ENCODE data around the gene TNIP1. TPM values are rescaled to one million over a fixed set of nuclear protein-coding genes. Genes with fewer than 3 reads are reported as not detected.

Gene TNIP1
- total RNA-seq, 1 experiment from 2014 or later, result 106 TPM

- no peaks in the 10 kb centered on the region for H3K27me3 ChIP-seq (ENCODE audit: low read length)
- no peak for DNase-seq
- H3K9ac ChIP-seq (ENCODE audit: low read length), result no peak overlapping the region
- no peaks in the 10 kb centered on the region for H3K4me1 ChIP-seq (ENCODE audit: low read length)
- H3K36me3 ChIP-seq (ENCODE audit: insufficient read depth, low read length), result peaks cover 22% of the 10 kb centered on the region
- no peaks in the 10 kb centered on the region for H3K9me3 ChIP-seq (ENCODE audit: low read length)
- no peaks in the 10 kb centered on the region; the same call in 1 of the 2 replicates for H4K20me1 ChIP-seq (ENCODE audit: insufficient read depth, low read depth, low read length)
- H3K79me2 ChIP-seq (ENCODE audit: low read length), result no peaks in the 10 kb centered on the region
- H2AFZ ChIP-seq (ENCODE audit: low read length), result no peak overlapping the region
- no peak overlapping the region for H3K27ac ChIP-seq (ENCODE audit: low read length)
- H3K4me3 ChIP-seq (ENCODE audit: low read length), result no peak overlapping the region
- H3K4me2 ChIP-seq (ENCODE audit: low read depth, low read length, poor library complexity, severe bottlenecking), result no peak overlapping the region
- H3K9me2 ChIP-seq (replicated peaks; ENCODE audit: insufficient read depth, low read length), result no peaks in the 10 kb centered on the region
Observed at GRCh38 chr5:151027961-151028479, 52.8 kb downstream of the TNIP1 start.

GRCh38 chr5:151026679-151027078 is 54.2 kb downstream of the TNIP1 start:
- no peaks in the 10 kb centered on the region; the same call in 1 of the 2 replicates for H4K20me1 ChIP-seq (ENCODE audit: insufficient read depth, low read depth, low read length)
- DNase-seq, result no peak
- H3K4me1 ChIP-seq (ENCODE audit: low read length), result no peaks in the 10 kb centered on the region
- H3K9ac ChIP-seq (ENCODE audit: low read length), result no peak overlapping the region
- no peak overlapping the region for H2AFZ ChIP-seq (ENCODE audit: low read length)
- peaks cover 16% of the 10 kb centered on the region for H3K36me3 ChIP-seq (ENCODE audit: insufficient read depth, low read length)
- no peaks in the 10 kb centered on the region for H3K9me3 ChIP-seq (ENCODE audit: low read length)
- no peak overlapping the region for H3K4me3 ChIP-seq (ENCODE audit: low read length)
- no peaks in the 10 kb centered on the region for H3K27me3 ChIP-seq (ENCODE audit: low read length)
- H3K4me2 ChIP-seq (ENCODE audit: low read depth, low read length, poor library complexity, severe bottlenecking), result no peak overlapping the region
- H3K79me2 ChIP-seq (ENCODE audit: low read length), result no peaks in the 10 kb centered on the region
- H3K27ac ChIP-seq (ENCODE audit: low read length), result no peak overlapping the region
- no peaks in the 10 kb centered on the region for H3K9me2 ChIP-seq (replicated peaks; ENCODE audit: insufficient read depth, low read length)

- Histone ChIP-seq H3K4me1 (ENCODE audit: low read length) (no peaks in the 10 kb centered on the region), H3K27ac (ENCODE audit: low read length) (no peak overlapping the region), H3K9ac (ENCODE audit: low read length) (no peak overlapping the region), H3K9me3 (ENCODE audit: low read length) (no peaks in the 10 kb centered on the region), H3K9me2 (replicated peaks; ENCODE audit: insufficient read depth, low read length) (no peaks in the 10 kb centered on the region), H3K79me2 (ENCODE audit: low read length) (no peaks in the 10 kb centered on the region), H3K4me2 (ENCODE audit: low read depth, low read length, poor library complexity, severe bottlenecking) (no peak overlapping the region), H3K27me3 (ENCODE audit: low read length) (no peaks in the 10 kb centered on the region), H3K36me3 (ENCODE audit: insufficient read depth, low read length) (peaks cover 16% of the 10 kb centered on the region), H2AFZ (ENCODE audit: low read length) (no peak overlapping the region), H3K4me3 (ENCODE audit: low read length) (no peak overlapping the region), H4K20me1 (ENCODE audit: insufficient read depth, low read depth, low read length) (no peaks in the 10 kb centered on the region; the same call in 1 of the 2 replicates)
- DNase-seq, result no peak
Observed at GRCh38 chr5:151026088-151026487, 54.7 kb downstream of the TNIP1 start.

GRCh38 chr5:151025250-151025606 is 55.6 kb downstream of the TNIP1 start:
- no peak for DNase-seq
- Histone ChIP-seq H4K20me1 (ENCODE audit: insufficient read depth, low read depth, low read length) (no peaks in the 10 kb centered on the region; the same call in 1 of the 2 replicates), H3K4me2 (ENCODE audit: low read depth, low read length, poor library complexity, severe bottlenecking) (no peak overlapping the region), H3K79me2 (ENCODE audit: low read length) (no peaks in the 10 kb centered on the region), H3K4me3 (ENCODE audit: low read length) (no peak overlapping the region), H3K4me1 (ENCODE audit: low read length) (no peaks in the 10 kb centered on the region), H3K27ac (ENCODE audit: low read length) (no peak overlapping the region), H2AFZ (ENCODE audit: low read length) (no peak overlapping the region), H3K9me2 (replicated peaks; ENCODE audit: insufficient read depth, low read length) (no peaks in the 10 kb centered on the region), H3K27me3 (ENCODE audit: low read length) (no peaks in the 10 kb centered on the region), H3K36me3 (ENCODE audit: insufficient read depth, low read length) (peaks cover 16% of the 10 kb centered on the region), H3K9ac (ENCODE audit: low read length) (no peak overlapping the region), H3K9me3 (ENCODE audit: low read length) (no peaks in the 10 kb centered on the region)

- Histone ChIP-seq H3K27me3 (ENCODE audit: low read length) (no peaks in the 10 kb centered on the region), H3K27ac (ENCODE audit: low read length) (no peak overlapping the region), H3K79me2 (ENCODE audit: low read length) (no peaks in the 10 kb centered on the region), H3K9ac (ENCODE audit: low read length) (no peak overlapping the region), H3K4me1 (ENCODE audit: low read length) (no peaks in the 10 kb centered on the region), H3K4me2 (ENCODE audit: low read depth, low read length, poor library complexity, severe bottlenecking) (no peak overlapping the region), H3K36me3 (ENCODE audit: insufficient read depth, low read length) (peaks cover 12% of the 10 kb centered on the region), H3K4me3 (ENCODE audit: low read length) (no peak overlapping the region), H3K9me2 (replicated peaks; ENCODE audit: insufficient read depth, low read length) (no peaks in the 10 kb centered on the region), H4K20me1 (ENCODE audit: insufficient read depth, low read depth, low read length) (no peaks in the 10 kb centered on the region; the same call in 1 of the 2 replicates), H3K9me3 (ENCODE audit: low read length) (no peaks in the 10 kb centered on the region), H2AFZ (ENCODE audit: low read length) (no peak overlapping the region)
- DNase-seq, result no peak
Observed at GRCh38 chr5:151024440-151025249, 56.2 kb downstream of the TNIP1 start.

DNA sequence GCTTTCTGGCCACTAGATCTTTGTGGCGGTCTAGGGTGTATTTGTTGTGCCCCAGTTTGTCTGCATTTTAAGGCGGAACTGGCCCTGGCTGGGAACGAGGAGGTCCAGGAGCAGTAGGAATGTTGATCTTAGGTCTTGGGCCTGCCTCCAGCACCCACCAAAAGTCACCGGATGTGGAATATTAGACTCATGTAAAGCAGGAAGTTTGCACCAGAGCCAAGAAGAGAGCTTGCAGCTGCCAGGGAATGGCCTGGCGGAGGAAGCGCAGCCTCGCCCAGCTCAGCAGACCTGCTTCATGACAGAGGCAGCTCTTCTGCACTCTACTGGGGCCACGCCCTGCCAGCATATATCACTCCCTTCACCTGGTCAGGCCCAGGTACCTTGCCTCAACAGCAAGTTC is 57.2 kb downstream of the TNIP1 start:
- Histone ChIP-seq H3K27ac (ENCODE audit: low read length) (no peak overlapping the region), H3K36me3 (ENCODE audit: insufficient read depth, low read length) (peaks cover 6% of the 10 kb centered on the region; the same call in 1 of the 2 replicates), H3K4me2 (ENCODE audit: low read depth, low read length, poor library complexity, severe bottlenecking) (no peak overlapping the region), H3K27me3 (ENCODE audit: low read length) (no peaks in the 10 kb centered on the region), H3K4me1 (ENCODE audit: low read length) (no peaks in the 10 kb centered on the region), H3K4me3 (ENCODE audit: low read length) (no peak overlapping the region), H3K9me3 (ENCODE audit: low read length) (no peaks in the 10 kb centered on the region), H3K79me2 (ENCODE audit: low read length) (no peaks in the 10 kb centered on the region), H4K20me1 (ENCODE audit: insufficient read depth, low read depth, low read length) (no peaks in the 10 kb centered on the region; the same call in 1 of the 2 replicates), H2AFZ (ENCODE audit: low read length) (no peak overlapping the region), H3K9me2 (replicated peaks; ENCODE audit: insufficient read depth, low read length) (no peaks in the 10 kb centered on the region), H3K9ac (ENCODE audit: low read length) (no peak overlapping the region)
- DNase-seq, result no peak

DNA sequence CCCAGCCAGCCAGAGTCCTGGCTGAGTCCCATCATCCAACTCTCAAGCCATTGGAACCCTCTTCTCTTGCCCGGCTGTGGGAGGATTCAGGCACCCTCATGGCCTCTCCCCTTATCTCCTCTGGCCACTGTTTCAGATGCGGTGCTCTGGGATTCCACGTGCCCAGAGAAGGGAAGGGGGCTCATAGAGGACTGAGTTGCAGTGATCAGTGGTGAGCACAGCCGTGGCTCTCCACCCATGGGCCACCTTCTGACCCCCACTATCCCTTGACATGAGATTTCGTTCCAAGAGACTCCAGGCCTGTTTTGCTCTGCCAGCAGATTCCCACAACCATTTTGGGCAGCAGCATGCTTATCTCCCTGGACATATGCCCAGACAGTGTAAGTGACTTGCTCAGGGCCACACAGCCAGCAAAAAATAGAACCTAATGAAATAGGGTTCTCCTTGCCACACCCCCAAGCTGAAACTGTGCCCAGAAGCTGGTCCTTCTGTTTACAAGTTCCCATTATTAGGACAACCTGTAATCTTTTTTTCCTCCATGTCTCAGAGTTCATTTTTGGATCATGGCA is 57.7 kb downstream of the TNIP1 start:
- Histone ChIP-seq H3K79me2 (ENCODE audit: low read length) (no peaks in the 10 kb centered on the region), H3K9me2 (replicated peaks; ENCODE audit: insufficient read depth, low read length) (no peaks in the 10 kb centered on the region), H3K4me3 (ENCODE audit: low read length) (no peak overlapping the region), H3K9me3 (ENCODE audit: low read length) (no peaks in the 10 kb centered on the region), H3K36me3 (ENCODE audit: insufficient read depth, low read length) (peaks cover 1% of the 10 kb centered on the region; the same call in 1 of the 2 replicates), H2AFZ (ENCODE audit: low read length) (no peak overlapping the region), H3K4me1 (ENCODE audit: low read length) (no peaks in the 10 kb centered on the region), H3K9ac (ENCODE audit: low read length) (no peak overlapping the region), H4K20me1 (ENCODE audit: insufficient read depth, low read depth, low read length) (no peaks in the 10 kb centered on the region; the same call in 1 of the 2 replicates), H3K27ac (ENCODE audit: low read length) (no peak overlapping the region), H3K27me3 (ENCODE audit: low read length) (no peaks in the 10 kb centered on the region), H3K4me2 (ENCODE audit: low read depth, low read length, poor library complexity, severe bottlenecking) (no peak overlapping the region)
- DNase-seq, result no peak

DNA sequence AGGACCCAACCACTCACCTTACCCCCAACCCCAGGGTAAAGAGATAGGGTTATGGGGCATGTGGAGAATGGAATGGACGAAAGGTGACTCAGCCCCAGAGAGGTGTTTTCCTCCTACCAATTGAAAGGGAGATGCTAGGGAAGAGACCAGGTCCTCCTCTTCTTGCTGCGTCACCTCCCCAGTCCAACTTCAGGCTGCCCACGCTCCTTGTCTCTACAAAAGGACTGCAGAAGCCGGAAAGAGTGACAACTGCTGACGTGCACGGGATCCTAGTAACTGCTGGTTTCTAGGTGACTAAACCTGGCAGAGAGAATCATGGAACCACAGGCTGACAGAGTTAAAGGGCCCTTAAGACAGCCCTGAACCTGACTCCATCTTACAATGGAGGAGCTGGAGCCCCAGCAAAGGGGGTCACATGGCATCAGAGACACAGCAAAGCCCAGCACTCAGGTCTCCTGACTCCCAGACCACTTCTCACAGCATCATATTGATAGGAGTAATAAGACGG is 58.3 kb downstream of the TNIP1 start:
- Histone ChIP-seq H3K4me1 (ENCODE audit: low read length) (no peaks in the 10 kb centered on the region), H3K79me2 (ENCODE audit: low read length) (no peaks in the 10 kb centered on the region), H3K9ac (ENCODE audit: low read length) (no peak overlapping the region), H3K9me2 (replicated peaks; ENCODE audit: insufficient read depth, low read length) (no peaks in the 10 kb centered on the region), H3K27me3 (ENCODE audit: low read length) (no peaks in the 10 kb centered on the region), H4K20me1 (ENCODE audit: insufficient read depth, low read depth, low read length) (no peaks in the 10 kb centered on the region; the same call in 1 of the 2 replicates), H3K27ac (ENCODE audit: low read length) (no peak overlapping the region), H3K4me2 (ENCODE audit: low read depth, low read length, poor library complexity, severe bottlenecking) (no peak overlapping the region), H3K36me3 (ENCODE audit: insufficient read depth, low read length) (no peaks in the 10 kb centered on the region; the same call in 1 of the 2 replicates), H3K4me3 (ENCODE audit: low read length) (no peak overlapping the region), H3K9me3 (ENCODE audit: low read length) (no peaks in the 10 kb centered on the region), H2AFZ (ENCODE audit: low read length) (no peak overlapping the region)
- no peak for DNase-seq

All from Karpas-422 (cell line).